ENCODE measurements around the gene UBC.
"Not testable (repeated sequence)": the region's sequence is repeated elsewhere in the genome, so short reads cannot be mapped to it uniquely, and the experiment has no call there.

UBC gene

DNA sequence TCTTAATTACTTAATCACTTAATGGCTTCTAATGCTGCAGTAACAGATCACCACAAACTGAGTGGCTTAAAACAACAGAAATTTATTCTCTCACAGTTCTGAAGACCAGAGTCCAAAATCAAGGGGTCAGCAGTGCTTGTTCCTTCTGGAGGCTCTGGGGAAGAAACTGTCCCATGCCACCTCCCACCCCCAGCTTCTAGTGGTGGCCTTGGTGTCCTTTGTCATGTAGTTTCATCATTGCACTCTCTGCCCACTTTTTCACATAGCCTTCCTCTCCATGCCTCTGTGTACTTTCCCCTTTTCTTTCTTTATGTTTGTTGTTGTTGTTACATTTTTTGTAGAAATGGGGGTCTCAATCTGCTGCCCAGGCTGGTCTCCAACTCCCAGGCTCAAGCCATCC lies 16.1 kb upstream of the UBC start:
- DNase-seq, result no peak

DNA sequence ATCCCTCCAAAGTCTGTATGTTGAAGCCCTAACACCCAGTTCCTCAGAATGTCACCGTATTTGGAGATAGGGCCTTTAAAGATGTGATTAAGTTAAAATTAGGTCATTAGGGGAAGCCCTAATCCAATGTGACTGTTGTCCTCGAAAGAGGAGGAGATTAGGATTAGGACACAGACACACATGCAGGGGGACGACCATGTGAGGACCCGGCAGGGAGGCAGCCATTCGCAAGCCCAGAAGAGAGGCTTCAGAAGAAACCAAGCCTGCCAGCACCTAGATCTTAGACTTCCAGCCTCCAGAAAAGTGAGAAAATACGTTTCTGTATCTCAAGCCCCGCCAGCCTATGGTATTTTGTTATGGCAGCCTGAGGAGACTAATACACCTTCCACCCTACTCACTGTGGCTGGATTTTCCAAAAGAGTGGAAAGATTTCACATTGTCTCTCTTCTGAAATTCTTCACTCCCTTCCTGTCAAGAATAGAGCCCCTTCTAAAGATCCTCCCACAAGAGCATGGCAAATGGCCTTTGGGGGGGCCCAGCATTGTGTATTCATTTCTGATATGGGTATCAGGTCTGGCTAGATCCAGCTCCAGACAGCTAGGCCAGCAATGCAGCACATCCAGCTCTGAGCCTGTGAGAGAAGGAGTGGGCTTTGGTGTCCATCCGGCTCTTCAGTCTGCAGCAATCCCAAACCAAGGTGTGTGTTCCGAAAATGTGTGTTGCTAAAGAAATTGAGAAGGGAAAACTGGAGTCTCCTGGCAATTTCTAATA lies 15.4 kb upstream of the UBC start:
- DNase-seq, result no peak

- no peak for DNase-seq
Measured at GRCh38 chr12:124928912-124929530, 14.6 kb upstream of the UBC start.

GRCh38 chr12:124928095-124928911 lies 13.9 kb upstream of the UBC start:
- no peak for DNase-seq

GRCh38 chr12:124927201-124928094 lies 13.0 kb upstream of the UBC start:
- no peak for DNase-seq

GRCh38 chr12:124925782-124926181 lies 11.3 kb upstream of the UBC start:
- not testable (repeated sequence) for DNase-seq

DNA sequence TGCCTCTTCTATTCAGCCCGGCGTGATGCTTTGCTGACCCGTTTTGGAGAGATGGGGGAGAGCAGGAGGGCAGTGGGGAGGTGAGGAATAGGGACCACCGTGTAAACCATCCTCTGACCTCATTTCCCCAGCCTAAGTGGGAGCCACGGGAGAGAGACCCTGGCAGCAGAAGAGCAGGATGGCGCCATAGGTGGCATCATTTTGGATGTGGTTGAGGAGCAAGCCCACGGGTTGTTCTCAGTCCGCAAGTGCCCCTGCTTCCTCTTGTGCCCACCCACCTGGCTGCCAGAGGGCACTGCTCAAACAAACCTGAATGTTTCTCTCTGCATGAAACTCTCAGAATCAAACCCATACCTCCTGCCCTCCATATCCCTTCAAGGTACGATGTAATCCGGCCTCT lies 10.7 kb upstream of the UBC start:
- no peak for DNase-seq

GRCh38 chr12:124923905-124924734 lies 9.7 kb upstream of the UBC start:
- no peak for DNase-seq

- DNase-seq, result no peak
Measured at GRCh38 chr12:124921200-124922031, 7.0 kb upstream of the UBC start.

- DNase-seq, result no peak
Measured at GRCh38 chr12:124920353-124920935, 6.0 kb upstream of the UBC start.

- no peak for DNase-seq
Measured at GRCh38 chr12:124919521-124920352, 5.3 kb upstream of the UBC start.

GRCh38 chr12:124918622-124918988 lies 4.2 kb upstream of the UBC start:
- not testable (repeated sequence) for DNase-seq

DNA sequence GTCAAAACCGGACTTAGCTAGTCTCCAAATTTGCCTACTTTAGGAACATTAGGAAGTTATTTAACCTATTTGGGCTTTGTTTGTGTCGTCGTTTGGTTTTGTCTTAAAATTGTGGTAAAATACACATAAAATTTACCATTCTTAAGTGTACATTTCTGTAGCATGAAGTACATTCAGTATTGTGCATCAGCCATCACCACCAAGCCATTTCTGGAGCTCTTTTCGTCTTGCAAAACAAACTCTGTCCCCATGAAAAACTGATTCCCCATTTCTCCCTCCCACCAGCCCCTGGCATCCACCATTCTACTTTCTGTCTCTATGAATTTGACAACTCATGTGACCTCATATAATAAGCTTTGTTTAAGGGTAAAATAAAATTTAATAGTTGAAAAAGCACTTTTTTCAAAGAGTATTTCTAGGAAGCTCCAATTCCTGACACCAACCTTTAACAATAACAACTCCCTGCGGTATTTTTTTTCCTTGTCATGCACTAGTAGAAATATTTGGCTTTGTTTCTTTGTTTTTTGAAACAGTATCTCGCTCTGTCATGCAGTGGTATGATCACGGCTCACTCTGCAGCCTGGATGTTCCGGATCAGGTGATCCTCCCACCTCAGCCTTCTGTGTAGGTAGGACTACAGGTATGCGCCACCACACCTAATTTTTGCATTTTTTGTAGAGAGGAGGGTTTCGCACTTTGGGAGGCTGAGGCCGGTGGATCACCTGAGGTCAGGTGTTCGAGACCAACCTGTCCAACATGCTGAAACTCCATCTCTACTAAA lies 3.6 kb upstream of the UBC start:
- no peak for DNase-seq

- DNase-seq, result no peak
Measured at GRCh38 chr12:124917135-124917840, 2.8 kb upstream of the UBC start.

DNA sequence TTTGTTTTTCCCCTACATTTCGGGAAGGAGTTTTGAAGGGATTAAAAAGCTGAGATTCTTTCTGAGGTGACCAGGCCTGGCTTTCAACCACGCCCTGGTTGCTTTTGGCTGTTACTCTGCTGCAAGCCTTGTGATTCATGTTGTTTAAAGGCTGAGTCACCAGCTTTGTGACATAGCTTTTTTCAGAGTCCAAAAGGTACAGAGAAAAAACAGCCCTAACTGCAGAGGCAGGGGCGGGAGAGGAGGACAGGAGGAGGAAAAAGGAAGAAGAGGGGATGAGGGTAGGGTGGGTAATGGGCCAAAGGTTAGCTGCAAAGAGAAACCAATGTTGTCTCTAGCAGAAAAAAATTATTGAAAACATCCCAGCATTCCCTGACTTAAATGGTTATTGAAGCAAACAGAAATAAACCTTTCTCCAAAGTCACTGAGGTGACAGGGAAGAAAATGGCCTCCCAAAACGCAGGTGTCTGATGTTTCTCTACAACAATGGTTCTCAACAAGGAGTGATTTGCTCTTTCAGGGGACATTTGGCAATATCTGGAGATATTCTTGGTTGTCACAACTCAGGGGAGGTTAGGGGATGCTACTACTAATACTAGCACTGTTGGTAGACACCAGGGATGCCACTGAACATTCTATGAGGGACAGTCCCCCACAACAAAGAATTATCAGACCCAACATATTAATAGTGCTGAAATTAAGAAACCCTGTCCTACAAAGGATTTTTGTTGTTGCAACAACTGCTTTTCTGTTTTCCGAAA lies 2.1 kb upstream of the UBC start:
- DNase-seq, result no peak

- DNase-seq, result no peak
Measured at GRCh38 chr12:124915239-124916236, 1.1 kb upstream of the UBC start.
